ENCODE data around the gene DNMT3A. TPM values are rescaled to one million over a fixed set of nuclear protein-coding genes. Genes with fewer than 3 reads are reported as not detected.

The DNMT3A gene
- total and polyA plus RNA-seq, 2 donors (not counting 3 experiments of a cell fraction or from before 2014, with no cell fraction given) = 23.3 to 71.7 TPM

GRCh38 chr2:25368660-25369059 is 26.9 kb upstream of the DNMT3A start:
- intact Hi-C loops (cut with micrococcal nuclease) (no loop called here), dilution Hi-C loops (cut with MboI; ENCODE audit: extremely low pct_ligation_motif_present, low sequenced_read_pairs) (no loop called here)
- H3K79me2 ChIP-seq (ENCODE audit: control insufficient read depth, insufficient read depth, low read length) = no peaks in the 10 kb centered on the region
- H3K27me3 ChIP-seq (ENCODE audit: control insufficient read depth in 2 of 2, insufficient read depth in 2 of 2, low read length in 2 of 2) = peaks cover 0 to 4% of the 10 kb centered on the region in 2 experiments
- H3K36me3 ChIP-seq (ENCODE audit: control insufficient read depth in 2 of 2, extremely low read depth in 1 of 2, insufficient read depth in 2 of 2, low read length in 2 of 2) = no peaks in the 10 kb centered on the region
- no peak for TF ChIP-seq MAX (IDR thresholded peaks at IDR 0.05; ENCODE audit: insufficient read depth, insufficient read length)
- no peaks in the 10 kb centered on the region for H3K4me1 ChIP-seq (ENCODE audit: control insufficient read depth, extremely low read depth, insufficient read depth, low read length)
- no peak overlapping the region for H3K27ac ChIP-seq (ENCODE audit: insufficient read depth, low read depth, low read length)
- no TSS peak for BruUV-seq (replicated peaks)
- no peaks in the 10 kb centered on the region for H3K9me3 ChIP-seq (replicated peaks; ENCODE audit: control insufficient read depth, insufficient read depth, low read length)
- no peaks in the 10 kb centered on the region for H3K9me1 ChIP-seq (replicated peaks; ENCODE audit: control insufficient read depth, extremely low read depth, insufficient read depth, low read length)
- no peak overlapping the region for H3K4me3 ChIP-seq (replicated peaks in 1 of 3; ENCODE audit: insufficient read depth in 1 of 3, low read depth in 1 of 3, low read length in 3 of 3)
- DNase-seq (ENCODE audit: low read depth, low spot score) (no peak), FAIRE-seq (no peak)
- H3K9ac ChIP-seq (replicated peaks; ENCODE audit: extremely low read depth, insufficient read depth, low read length) = no peak overlapping the region
- POLR2A ChIA-PET = no interaction called here
- CTCF ChIA-PET = interaction anchor here (1.2 kb wide), 1 partner anchor 9 kb away, joined by 6 read pairs; no protein-coding TSS in a partner anchor
- H3K4me2 ChIP-seq (ENCODE audit: insufficient read depth, low read length) = no peak overlapping the region
- H4K20me1 ChIP-seq (replicated peaks; ENCODE audit: control insufficient read depth, extremely low read depth, insufficient read depth, low read length) = no peaks in the 10 kb centered on the region
- no peak overlapping the region for H2AFZ ChIP-seq (ENCODE audit: low read depth, low read length)

- CTCF ChIA-PET = interaction anchor here (1.5 to 3.2 kb wide), 2 partner anchors 9 to 17 kb away, joined by 4 to 24 read pairs; no protein-coding TSS in a partner anchor
- no peaks in the 10 kb centered on the region for H3K9me1 ChIP-seq (replicated peaks; ENCODE audit: control insufficient read depth, extremely low read depth, insufficient read depth, low read length)
- no peaks in the 10 kb centered on the region for H4K20me1 ChIP-seq (replicated peaks; ENCODE audit: control insufficient read depth, extremely low read depth, insufficient read depth, low read length)
- TF ChIP-seq CTCF (IDR thresholded peaks at IDR 0.05; ENCODE audit: extremely low read depth in 1 of 2, insufficient read depth in 1 of 2, low read depth in 1 of 2, low read length in 2 of 2) = no peak
- no peak for TF ChIP-seq POLR2AphosphoS5 (IDR thresholded peaks at IDR 0.05; ENCODE audit: insufficient read depth, low read depth, low read length)
- TF ChIP-seq EZH2 (IDR thresholded peaks at IDR 0.05; ENCODE audit: borderline replicate concordance, low read depth, low read length, severe bottlenecking) = no peak
- TF ChIP-seq MYC (IDR thresholded peaks at IDR 0.05; ENCODE audit: low read depth, low read length) = no peak
- H2AFZ ChIP-seq (ENCODE audit: low read depth, low read length) = no peak overlapping the region
- no peak overlapping the region for H3K9ac ChIP-seq (replicated peaks; ENCODE audit: extremely low read depth, insufficient read depth, low read length)
- no TSS peak for BruUV-seq (replicated peaks)
- H3K27ac ChIP-seq (ENCODE audit: insufficient read depth, low read depth, low read length) = no peak overlapping the region
- no peak for DNase-seq (ENCODE audit: low read depth, low spot score)
- H3K36me3 ChIP-seq (ENCODE audit: control insufficient read depth in 2 of 2, extremely low read depth in 1 of 2, insufficient read depth in 2 of 2, low read length in 2 of 2) = no peaks in the 10 kb centered on the region
- H3K79me2 ChIP-seq (ENCODE audit: control insufficient read depth, insufficient read depth, low read length) = no peaks in the 10 kb centered on the region
- H3K4me1 ChIP-seq (ENCODE audit: control insufficient read depth, extremely low read depth, insufficient read depth, low read length) = peaks cover 2% of the 10 kb centered on the region
- POLR2A ChIA-PET = no interaction called here
- no peak for FAIRE-seq
- no peak overlapping the region for H3K4me2 ChIP-seq (ENCODE audit: insufficient read depth, low read length)
- H3K9me3 ChIP-seq (replicated peaks; ENCODE audit: control insufficient read depth, insufficient read depth, low read length) = no peaks in the 10 kb centered on the region
- peaks cover 0 to 4% of the 10 kb centered on the region in 2 experiments for H3K27me3 ChIP-seq (ENCODE audit: control insufficient read depth in 2 of 2, insufficient read depth in 2 of 2, low read length in 2 of 2)
- no peak overlapping the region for H3K4me3 ChIP-seq (replicated peaks in 1 of 3; ENCODE audit: insufficient read depth in 1 of 3, low read depth in 1 of 3, low read length in 3 of 3)
- intact Hi-C loops (cut with micrococcal nuclease) = no loop called here
- dilution Hi-C loops (cut with MboI; ENCODE audit: extremely low pct_ligation_motif_present, low sequenced_read_pairs) = no loop called here
Measured at GRCh38 chr2:25367296-25367695, 25.6 kb upstream of the DNMT3A start.
